Measurements from ENCODE around the gene FBXO40.

FBXO40 gene

DNA sequence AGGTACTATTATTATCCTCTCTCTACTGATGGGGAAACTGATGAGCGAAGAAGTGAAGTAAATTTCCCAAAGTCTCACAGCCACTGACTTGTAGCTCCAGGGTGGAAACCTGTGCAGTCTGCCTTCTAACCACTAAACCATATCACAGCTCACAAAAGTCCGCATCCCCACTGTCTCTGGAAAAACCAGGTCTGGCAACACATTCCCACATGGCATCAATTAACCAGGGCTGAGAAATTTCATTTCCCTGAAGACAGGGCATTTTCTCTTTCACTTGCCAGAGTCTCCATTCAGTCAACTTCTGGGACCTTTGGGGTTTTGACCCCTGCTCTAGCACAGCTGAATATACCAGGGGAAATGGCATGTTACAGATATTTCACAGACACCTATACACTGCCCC lies 26.5 kb downstream of the FBXO40 start:
- DNase-seq (ENCODE audit: low read depth): no peak

GRCh38 chr3:121621491-121621890 lies 28.3 kb downstream of the FBXO40 start:
- DNase-seq (ENCODE audit: low read depth): no peak

DNA sequence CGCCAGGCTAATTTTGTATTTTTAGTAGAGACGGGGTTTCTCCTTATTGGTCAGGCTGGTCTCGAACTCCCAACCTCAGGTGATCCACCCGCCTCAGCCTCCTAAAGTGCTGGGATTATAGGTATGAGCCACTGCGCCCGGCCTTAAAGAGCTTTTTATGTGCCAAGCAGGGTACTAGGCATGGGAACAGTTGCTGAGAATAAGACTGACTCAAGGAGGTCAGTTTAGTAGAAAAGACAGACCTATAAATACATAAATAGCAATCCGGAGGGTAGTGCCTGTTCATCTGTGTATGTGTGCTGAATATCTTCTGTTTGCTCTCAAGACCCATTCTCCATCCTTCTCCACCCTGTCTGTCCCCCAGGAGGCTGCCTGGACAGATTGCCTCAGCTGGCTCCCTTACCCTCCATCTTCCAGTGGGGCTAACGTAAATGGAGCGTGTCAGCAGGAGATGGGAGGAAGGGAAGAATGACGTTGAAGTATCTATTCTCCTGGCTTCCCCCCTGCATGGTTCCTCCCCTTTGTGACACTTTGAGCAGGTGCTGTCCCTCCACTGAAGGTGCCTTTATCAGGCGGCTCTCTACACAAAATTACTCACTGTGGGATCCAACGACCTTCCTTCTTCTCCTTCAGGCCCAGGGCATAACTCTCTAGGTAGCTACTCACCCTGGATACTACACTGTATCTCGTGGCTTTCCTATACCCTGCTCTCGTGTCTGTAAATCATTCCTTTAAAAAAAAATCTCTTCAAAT lies 31.1 kb downstream of the FBXO40 start:
- DNase-seq (ENCODE audit: low read depth): no peak

DNA sequence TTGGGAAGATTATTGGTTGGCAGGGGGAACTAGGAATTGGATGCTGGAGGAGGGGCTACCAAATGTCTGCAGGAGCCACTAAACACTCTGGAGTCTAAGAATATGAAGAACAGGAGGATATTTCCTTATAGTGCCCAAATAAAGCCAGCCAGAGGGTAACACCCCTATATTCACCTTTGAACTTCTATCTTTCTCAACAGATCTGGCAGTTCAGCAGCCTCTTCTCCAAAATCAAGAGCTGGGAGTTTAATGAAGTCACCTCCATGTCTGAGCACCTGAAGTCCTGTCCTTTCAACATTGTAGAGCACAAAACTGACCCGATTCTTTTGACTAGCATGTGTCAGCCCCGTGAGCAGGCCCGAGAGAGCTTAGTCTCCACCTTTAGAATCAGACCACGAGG lies 33.3 kb downstream of the FBXO40 start:
- no peak for DNase-seq (ENCODE audit: low read depth)

GRCh38 chr3:121627211-121627610 lies 34.0 kb downstream of the FBXO40 start:
- DNase-seq (ENCODE audit: low read depth): no peak

DNA sequence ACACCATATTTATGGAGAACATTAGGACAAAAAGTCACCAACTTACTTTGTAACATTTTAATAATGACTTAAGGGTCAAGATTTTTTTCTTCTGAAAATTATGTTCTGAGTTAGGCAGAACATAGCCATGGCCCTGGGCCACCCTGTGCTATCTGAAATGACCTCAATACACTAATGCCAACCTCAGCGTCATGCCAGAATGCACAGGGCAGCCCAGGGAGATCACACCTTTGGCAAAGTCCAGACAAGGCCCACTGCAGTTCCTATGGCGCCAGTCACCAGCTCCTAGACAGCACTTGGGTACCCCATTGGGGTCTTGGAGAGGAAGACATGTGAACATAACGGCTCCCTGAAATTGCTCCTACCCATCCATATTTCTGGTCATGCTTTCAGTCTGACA lies 34.4 kb downstream of the FBXO40 start:
- DNase-seq (ENCODE audit: low read depth): no peak

GRCh38 chr3:121629601-121630000 lies 36.4 kb downstream of the FBXO40 start:
- DNase-seq (ENCODE audit: low read depth): no peak

DNA sequence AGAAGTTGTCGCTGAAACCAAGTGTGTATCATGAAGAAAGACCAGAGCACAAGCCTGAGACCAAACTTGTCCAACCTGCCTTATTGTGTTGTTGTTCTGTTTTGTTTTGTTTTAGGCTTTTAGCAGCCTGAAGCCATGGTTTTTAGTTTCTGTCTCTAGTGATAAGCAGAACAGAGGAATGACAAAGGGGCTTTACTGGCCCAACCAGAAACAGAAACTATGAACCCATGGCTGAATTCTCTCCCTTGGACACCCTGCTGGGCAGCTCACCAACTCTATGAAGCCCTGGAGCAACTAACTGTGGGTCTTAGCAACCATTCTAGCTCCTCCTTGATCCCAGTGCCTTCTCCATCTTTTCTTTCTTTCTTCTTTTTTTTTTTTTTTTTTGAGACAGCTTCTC lies 37.2 kb downstream of the FBXO40 start:
- no peak for DNase-seq (ENCODE audit: low read depth)

GRCh38 chr3:121637922-121638321 lies 44.7 kb downstream of the FBXO40 start:
- no peak for DNase-seq (ENCODE audit: low read depth)

- DNase-seq (ENCODE audit: low read depth): no peak
Measured at GRCh38 chr3:121641127-121641526, 47.9 kb downstream of the FBXO40 start.

GRCh38 chr3:121642601-121643314 lies 49.6 kb downstream of the FBXO40 start:
- no peak for DNase-seq (ENCODE audit: low read depth)

GRCh38 chr3:121645054-121645453 lies 51.9 kb downstream of the FBXO40 start:
- no peak for DNase-seq (ENCODE audit: low read depth)

GRCh38 chr3:121648219-121648958 lies 55.2 kb downstream of the FBXO40 start:
- peak; percentile 27 for DNase-seq (ENCODE audit: low read depth)

DNA sequence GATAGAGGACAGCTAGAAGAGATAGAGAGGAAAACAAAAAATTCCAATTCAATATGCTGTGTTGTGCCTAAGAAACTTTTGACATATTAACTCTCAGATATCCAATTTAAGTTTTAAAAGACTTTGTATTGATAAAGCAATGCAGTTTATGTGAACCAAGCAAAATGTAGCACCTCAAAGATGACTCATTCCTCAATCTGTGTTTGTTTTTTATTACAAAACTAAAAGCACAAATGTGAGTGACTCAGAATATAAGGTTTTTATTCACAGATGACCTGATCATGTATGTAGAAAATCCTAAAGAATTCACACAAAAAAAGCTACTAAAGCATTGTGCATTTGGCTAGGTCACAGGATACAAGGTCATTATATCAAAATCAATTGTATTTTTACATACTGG lies 56.5 kb downstream of the FBXO40 start:
- peak; percentile 61 for DNase-seq (ENCODE audit: low read depth)

DNA sequence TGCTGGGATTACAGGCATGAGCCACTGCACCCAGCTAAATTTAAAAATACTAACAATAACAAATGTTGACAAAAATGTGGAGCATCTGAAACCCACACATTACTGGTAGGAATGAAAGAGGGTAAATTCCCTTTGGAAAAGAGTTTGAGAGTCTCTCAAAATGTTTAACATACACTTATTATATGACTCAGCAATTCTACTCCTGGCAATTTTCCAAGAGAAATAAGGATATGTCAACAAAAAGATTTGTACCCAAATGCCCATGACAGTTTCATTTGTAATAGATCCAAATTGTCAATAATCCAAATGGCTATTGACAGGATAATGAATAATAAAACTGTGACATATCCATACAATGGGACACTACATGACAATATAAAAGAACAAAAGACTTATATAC lies 58.5 kb downstream of the FBXO40 start:
- DNase-seq (ENCODE audit: low read depth): peak; percentile 26

DNA sequence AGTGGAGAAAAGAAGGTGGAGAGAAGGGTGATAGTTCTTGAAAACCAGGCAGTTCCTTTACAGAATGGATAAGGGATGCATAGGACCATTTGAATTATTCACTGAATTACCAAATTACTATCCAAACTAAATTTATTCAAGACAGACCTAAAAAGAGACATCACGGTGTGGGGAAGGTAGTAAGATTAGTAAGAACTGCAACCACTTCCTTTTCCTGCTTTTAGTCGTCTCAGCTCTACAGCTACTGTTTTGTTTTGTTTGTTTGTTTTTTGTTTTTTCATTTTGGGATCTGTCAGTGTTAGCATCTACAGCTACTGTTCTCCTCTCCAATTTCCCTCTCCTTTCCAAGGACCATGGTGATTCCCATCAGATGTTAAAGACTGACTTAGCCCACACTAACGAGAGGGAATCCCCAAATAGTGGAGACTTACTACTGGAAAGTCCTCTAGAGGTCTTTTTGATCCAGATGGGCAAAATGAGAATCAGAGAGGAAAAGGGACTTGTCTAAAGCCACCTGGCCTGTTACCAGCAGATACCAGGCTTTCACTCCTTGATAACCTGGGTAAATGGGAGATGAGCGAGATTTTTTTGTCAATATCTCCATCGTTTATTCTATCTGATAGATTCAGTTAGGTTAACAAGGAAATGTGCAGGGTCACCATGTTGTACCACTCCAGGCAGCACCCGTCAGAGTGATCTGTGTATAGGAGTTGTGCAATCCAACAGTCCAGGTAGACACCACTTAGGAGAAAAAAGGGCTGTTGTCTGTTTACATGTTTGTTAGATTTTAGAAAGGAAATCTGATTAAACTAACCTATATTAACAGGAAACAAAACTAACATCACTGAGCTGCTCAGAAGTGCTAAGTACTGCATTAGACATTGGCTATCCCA lies 61.6 kb downstream of the FBXO40 start:
- no peak for DNase-seq (ENCODE audit: low read depth)

- DNase-seq (ENCODE audit: low read depth): no peak
Measured at GRCh38 chr3:121658716-121659435, 65.7 kb downstream of the FBXO40 start.

DNA sequence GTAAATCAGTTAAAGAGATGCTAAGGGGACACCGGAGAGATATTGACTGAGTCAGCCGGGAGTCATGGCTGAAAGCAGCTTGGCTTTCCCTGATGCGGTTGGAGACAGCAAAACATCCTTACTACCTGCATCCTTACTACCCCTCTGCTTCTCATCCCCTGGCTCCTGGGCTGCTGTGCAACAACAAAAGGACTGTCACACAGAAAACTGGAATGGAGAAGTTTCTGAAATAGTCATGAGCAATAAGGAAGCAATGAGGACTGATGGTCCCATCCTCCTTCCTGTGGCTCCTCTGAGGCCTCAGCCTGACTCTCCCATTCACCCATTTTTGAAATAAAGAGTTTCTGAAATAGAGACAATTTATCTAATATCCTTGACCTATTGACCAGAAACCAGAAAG lies 66.4 kb downstream of the FBXO40 start:
- no peak for DNase-seq (ENCODE audit: low read depth)

- DNase-seq (ENCODE audit: low read depth): peak; percentile 69
Measured at GRCh38 chr3:121660356-121661171, 67.4 kb downstream of the FBXO40 start, which contains the start of gene HCLS1. TSS of gene HCLS1 (minus strand) at chr3:121660903. CDS start at chr3:121658347, 2,556 bp downstream.

GRCh38 chr3:121661376-121661775 lies 68.2 kb downstream of the FBXO40 start:
- DNase-seq (ENCODE audit: low read depth): no peak

Measured in iris pigment epithelial cell (primary cell).